ENCODE results near the gene ASXL3. TPM values are rescaled to one million over a fixed set of nuclear protein-coding genes. Genes with fewer than 3 reads are reported as not detected.

ASXL3 gene
- total and polyA plus RNA-seq, 10 of the 15 experiments (the other 5 are each of a cell fraction or from before 2014, with no cell fraction given) = 0.15 TPM; not detected in 9

DNA sequence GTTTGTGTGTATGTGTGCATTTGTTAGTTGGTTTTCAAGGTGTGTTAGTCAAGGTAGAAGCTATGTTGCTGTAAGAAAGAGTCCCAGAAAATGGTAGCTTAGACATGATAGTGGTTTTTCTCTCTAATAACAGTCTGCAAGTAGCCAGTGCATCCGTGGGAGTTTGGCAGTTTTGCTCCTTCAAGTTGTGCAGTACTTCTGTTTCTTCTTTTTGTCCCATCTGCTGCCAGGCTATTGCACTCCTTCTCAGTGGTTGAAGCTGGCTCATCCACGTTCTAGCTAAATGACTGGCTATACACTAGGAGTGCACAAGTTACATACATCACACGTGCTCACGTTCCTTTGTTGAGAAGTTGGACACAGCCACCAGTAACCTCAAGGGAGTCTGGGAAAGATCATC, 134.7 kb downstream of the ASXL3 start:
- WGBS (ENCODE audit: insufficient coverage, insufficient replicate concordance, low lambda C conversion rate, missing lambda C conversion rate) = 18% methylated on average over 4 of the region's 4 CpGs
- POLR2A ChIA-PET = no interaction called here
- peaks cover 12% of the 10 kb centered on the region for H3K4me1 ChIP-seq (ENCODE audit: control insufficient read depth, insufficient read depth, low read length)
- no peak for ATAC-seq
- no peaks in the 10 kb centered on the region for H3K27me3 ChIP-seq (replicated peaks in 1 of 2; ENCODE audit: control insufficient read depth in 2 of 2, insufficient read depth in 2 of 2, low read length in 1 of 2)
- no TSS peak for BruUV-seq (replicated peaks)
- H3K79me2 ChIP-seq (ENCODE audit: control insufficient read depth, insufficient read depth, low read length) = no peaks in the 10 kb centered on the region
- no peaks in the 10 kb centered on the region for H4K20me1 ChIP-seq (ENCODE audit: control insufficient read depth, insufficient read depth)
- CTCF ChIA-PET = no interaction called here
- H3K4me3 ChIP-seq = no peak overlapping the region
- no peak overlapping the region for H3K9ac ChIP-seq (ENCODE audit: control insufficient read depth, insufficient read depth, low read length)
- no peaks in the 10 kb centered on the region for H3K36me3 ChIP-seq (ENCODE audit: control insufficient read depth in 2 of 2, insufficient read depth in 2 of 2, low read length in 1 of 2)
- no peak overlapping the region for H3K27ac ChIP-seq (ENCODE audit: control insufficient read depth, insufficient read depth)
- RAD21 ChIA-PET (ENCODE audit: unreplicated experiment) = no interaction called here
- no peak for DNase-seq (ENCODE audit: low read depth, low spot score)
- H3K4me2 ChIP-seq (ENCODE audit: control insufficient read depth, insufficient read depth) = no peak overlapping the region
- TF ChIP-seq ZNF24 (IDR thresholded peaks at IDR 0.05) = no peak
- TF ChIP-seq JUND (IDR thresholded peaks at IDR 0.05; ENCODE audit: low read depth, low read length) = no peak
- TF ChIP-seq SMC3 (IDR thresholded peaks at IDR 0.05; ENCODE audit: borderline replicate concordance, low read length) = no peak
- TF ChIP-seq NFYA (IDR thresholded peaks at IDR 0.05; ENCODE audit: borderline replicate concordance, low read depth, low read length) = no peak
- no peak for TF ChIP-seq SREBF2 (IDR thresholded peaks at IDR 0.05; ENCODE audit: low read length)
- no peak for TF ChIP-seq POLR2A (IDR thresholded peaks at IDR 0.05; ENCODE audit: low read depth, low read length)
- TF ChIP-seq ASH2L (IDR thresholded peaks at IDR 0.05; ENCODE audit: borderline replicate concordance, low read depth) = no peak
- TF ChIP-seq NR2C2 (IDR thresholded peaks at IDR 0.05; ENCODE audit: borderline replicate concordance, control insufficient read depth, insufficient read length, low read depth) = no peak
- TF ChIP-seq, protein P1, sequence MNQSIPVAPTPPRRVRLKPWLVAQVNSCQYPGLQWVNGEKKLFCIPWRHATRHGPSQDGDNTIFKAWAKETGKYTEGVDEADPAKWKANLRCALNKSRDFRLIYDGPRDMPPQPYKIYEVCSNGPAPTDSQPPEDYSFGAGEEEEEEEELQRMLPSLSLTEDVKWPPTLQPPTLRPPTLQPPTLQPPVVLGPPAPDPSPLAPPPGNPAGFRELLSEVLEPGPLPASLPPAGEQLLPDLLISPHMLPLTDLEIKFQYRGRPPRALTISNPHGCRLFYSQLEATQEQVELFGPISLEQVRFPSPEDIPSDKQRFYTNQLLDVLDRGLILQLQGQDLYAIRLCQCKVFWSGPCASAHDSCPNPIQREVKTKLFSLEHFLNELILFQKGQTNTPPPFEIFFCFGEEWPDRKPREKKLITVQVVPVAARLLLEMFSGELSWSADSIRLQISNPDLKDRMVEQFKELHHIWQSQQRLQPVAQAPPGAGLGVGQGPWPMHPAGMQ (IDR thresholded peaks at IDR 0.05; ENCODE audit: borderline replicate concordance) = no peak
- TF ChIP-seq, protein P2, sequence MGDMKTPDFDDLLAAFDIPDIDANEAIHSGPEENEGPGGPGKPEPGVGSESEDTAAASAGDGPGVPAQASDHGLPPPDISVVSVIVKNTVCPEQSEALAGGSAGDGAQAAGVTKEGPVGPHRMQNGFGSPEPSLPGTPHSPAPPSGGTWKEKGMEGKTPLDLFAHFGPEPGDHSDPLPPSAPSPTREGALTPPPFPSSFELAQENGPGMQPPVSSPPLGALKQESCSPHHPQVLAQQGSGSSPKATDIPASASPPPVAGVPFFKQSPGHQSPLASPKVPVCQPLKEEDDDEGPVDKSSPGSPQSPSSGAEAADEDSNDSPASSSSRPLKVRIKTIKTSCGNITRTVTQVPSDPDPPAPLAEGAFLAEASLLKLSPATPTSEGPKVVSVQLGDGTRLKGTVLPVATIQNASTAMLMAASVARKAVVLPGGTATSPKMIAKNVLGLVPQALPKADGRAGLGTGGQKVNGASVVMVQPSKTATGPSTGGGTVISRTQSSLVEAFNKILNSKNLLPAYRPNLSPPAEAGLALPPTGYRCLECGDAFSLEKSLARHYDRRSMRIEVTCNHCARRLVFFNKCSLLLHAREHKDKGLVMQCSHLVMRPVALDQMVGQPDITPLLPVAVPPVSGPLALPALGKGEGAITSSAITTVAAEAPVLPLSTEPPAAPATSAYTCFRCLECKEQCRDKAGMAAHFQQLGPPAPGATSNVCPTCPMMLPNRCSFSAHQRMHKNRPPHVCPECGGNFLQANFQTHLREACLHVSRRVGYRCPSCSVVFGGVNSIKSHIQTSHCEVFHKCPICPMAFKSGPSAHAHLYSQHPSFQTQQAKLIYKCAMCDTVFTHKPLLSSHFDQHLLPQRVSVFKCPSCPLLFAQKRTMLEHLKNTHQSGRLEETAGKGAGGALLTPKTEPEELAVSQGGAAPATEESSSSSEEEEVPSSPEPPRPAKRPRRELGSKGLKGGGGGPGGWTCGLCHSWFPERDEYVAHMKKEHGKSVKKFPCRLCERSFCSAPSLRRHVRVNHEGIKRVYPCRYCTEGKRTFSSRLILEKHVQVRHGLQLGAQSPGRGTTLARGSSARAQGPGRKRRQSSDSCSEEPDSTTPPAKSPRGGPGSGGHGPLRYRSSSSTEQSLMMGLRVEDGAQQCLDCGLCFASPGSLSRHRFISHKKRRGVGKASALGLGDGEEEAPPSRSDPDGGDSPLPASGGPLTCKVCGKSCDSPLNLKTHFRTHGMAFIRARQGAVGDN (IDR thresholded peaks at IDR 0.05) = no peak
- no peak for TF ChIP-seq CBX3 (IDR thresholded peaks at IDR 0.05; ENCODE audit: borderline replicate concordance, low read depth)
- TF ChIP-seq ZNF384 (IDR thresholded peaks at IDR 0.05; ENCODE audit: borderline replicate concordance, low read depth, low read length) = no peak
- peak; percentile 13 for FAIRE-seq
- in situ Hi-C loops (cut with MboI) = no loop called here
- no peaks in the 10 kb centered on the region for H3K9me3 ChIP-seq (replicated peaks; ENCODE audit: control insufficient read depth, insufficient read depth, low read length)
- no peak overlapping the region for H2AFZ ChIP-seq (ENCODE audit: control insufficient read depth, low read depth, low read length)
- intact Hi-C loops (cut with micrococcal nuclease; ENCODE audit: unreplicated experiment) = no loop called here
- SMC1A ChIA-PET (ENCODE audit: uncharacterized antibody, unreplicated experiment) = interaction anchor here (1.2 kb wide), 1 partner anchor 28 kb away, joined by 3 read pairs; no protein-coding TSS in a partner anchor

Data from GM12878 (cell line).